DMS153 treated with DMSO at 0.1 percent for 48 hours (cell line): ENCODE measurements around the gene CLDN25.
A peak's percentile ranks its signal among the peaks of the same experiment; 100 is the strongest.
"Not testable (repeated sequence)": the region's sequence is repeated elsewhere in the genome, so short reads cannot be mapped to it uniquely, and the experiment has no call there.

Experiments used
- DNase-seq: peaks from one replicate; lab custom pipeline; 2025; ENCODE audit not compliant: unreplicated experiment; lab: John Stamatoyannopoulos, UW

The CLDN25 gene

GRCh38 chr11:113779496-113779895, at the start of gene CLDN25:
Gene CLDN25, plus strand, starts transcription at chr11:113779796. Its CDS starts 0 bp downstream, at chr11:113779796.
- DNase-seq = no peak

- DNase-seq = peak; percentile 6
These were observed 48.5 kb upstream of the CLDN25 start for GRCh38 chr11:113730887-113731726.

- no peak for DNase-seq
These were observed 47.5 kb upstream of the CLDN25 start for GRCh38 chr11:113732092-113732491.

DNA sequence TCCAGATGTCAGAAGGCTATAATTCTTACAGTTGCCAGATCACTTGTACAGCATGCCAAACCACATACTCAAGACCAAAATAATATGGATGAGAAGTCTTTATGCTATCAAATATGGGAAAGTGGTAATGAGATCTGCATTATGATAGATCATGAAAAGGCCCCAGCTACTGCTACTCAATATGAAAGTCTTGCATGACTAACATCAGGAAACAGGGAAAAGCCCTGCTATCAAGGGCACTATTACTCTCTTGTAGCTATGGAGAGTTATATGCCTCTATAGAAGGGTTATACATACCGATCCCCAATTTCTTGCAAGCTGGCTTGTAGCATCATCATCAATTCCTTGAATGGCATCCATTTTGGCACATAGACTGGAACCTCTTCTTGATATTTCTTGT, 43.3 kb upstream of the CLDN25 start:
- no peak for DNase-seq

DNA sequence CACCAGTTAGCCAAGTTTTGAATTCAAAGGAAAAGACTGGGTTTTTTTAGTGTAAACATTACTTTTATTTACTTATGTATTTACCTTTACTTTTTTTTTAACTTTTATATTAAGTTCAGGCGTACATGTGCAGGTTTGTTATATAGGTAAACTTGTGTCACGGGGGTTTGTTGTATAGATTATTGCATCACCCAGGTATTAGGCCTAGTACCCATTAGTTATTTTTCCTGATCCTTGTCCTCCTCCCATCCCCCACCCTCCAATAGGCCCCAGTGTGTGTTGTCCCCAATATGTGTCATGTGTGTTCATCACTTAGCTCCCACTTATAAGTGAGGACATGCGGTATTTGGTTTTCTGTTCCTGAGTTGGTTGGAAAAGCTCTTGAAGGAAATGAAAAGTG, 26.7 kb upstream of the CLDN25 start:
- no peak for DNase-seq

DNA sequence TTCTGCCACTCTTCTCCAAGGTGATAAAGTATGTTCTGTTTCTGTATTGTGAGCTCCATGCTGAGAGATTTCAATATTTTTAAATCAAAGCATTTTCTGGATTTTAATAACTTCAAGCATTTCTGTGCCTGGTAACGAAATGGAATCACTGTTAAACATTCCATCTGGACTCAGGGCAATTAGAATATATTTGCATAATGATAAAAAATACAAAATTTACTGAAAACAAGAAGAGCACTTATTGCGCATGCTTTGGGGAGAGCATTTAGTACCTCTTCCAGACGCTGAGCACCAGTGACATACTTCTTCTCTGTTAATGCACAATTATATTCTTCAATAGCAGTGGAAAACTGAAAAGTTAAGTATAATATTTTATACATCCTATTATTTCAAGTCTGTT, 19.4 kb upstream of the CLDN25 start:
- DNase-seq = no peak

- DNase-seq = not testable (repeated sequence)
These were observed 16.6 kb upstream of the CLDN25 start for GRCh38 chr11:113763040-113763439.

- no peak for DNase-seq
These were observed 14.9 kb upstream of the CLDN25 start for GRCh38 chr11:113764527-113765219.

- DNase-seq = no peak
These were observed 7.6 kb upstream of the CLDN25 start for GRCh38 chr11:113771964-113772363.

- no peak for DNase-seq
These were observed 6.5 kb upstream of the CLDN25 start for GRCh38 chr11:113773092-113773415.

DNA sequence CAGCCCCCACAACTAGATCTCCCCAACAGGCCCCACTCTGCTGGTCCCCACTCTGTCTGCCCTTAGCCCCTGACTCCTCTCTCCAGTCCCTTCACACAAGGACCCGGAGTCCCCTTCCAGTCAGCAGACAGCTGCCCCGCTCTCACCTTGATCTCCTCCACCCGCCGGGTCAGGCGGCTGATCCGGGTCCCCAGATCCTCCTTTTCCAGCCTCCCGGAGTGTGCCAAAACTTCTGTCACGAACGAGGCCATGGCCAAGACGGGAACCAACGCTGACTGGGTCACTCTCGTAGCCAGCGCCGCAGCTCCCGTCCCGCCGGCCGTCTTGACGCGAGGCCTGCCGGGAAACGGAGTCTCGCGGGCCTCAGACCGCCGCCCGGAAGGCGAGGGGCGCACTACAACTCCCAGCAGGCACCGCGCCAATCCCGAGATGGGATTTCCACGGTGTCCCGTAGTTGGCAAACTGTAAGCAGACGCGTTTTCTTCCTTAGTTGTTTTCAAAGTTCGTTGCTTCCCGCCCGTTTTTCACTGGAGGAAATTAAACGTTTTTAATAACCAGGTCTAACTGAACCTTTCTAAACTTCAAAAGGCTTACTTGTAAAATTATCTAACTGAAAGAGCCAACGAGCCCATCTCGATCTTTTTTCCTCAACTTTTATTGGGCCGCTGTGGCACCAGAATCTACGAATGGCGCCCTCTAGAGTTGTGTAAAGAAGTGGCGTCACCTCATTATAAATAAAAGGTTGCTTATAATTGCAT, 6.0 kb upstream of the CLDN25 start, which contains the start of gene ZW10:
TSS of gene ZW10 (minus strand) at position 277 of the 758 bp plus-strand sequence. CDS start at position 251, 26 bp downstream.
- peak; percentile 91 for DNase-seq

- no peak for DNase-seq
These were observed 5.5 kb upstream of the CLDN25 start for GRCh38 chr11:113774174-113774503.

GRCh38 chr11:113778111-113778910, 1.3 kb upstream of the CLDN25 start:
- no peak for DNase-seq

GRCh38 chr11:113781682-113782081, 2.1 kb downstream of the CLDN25 start:
- DNase-seq = no peak

GRCh38 chr11:113782134-113782533, 2.5 kb downstream of the CLDN25 start:
- no peak for DNase-seq

GRCh38 chr11:113789016-113789415, 9.4 kb downstream of the CLDN25 start:
- DNase-seq = not testable (repeated sequence)

- no peak for DNase-seq
These were observed 10.2 kb downstream of the CLDN25 start for GRCh38 chr11:113789675-113790320.

GRCh38 chr11:113796663-113797259, 17.2 kb downstream of the CLDN25 start:
- peak; percentile 9 for DNase-seq

DNA sequence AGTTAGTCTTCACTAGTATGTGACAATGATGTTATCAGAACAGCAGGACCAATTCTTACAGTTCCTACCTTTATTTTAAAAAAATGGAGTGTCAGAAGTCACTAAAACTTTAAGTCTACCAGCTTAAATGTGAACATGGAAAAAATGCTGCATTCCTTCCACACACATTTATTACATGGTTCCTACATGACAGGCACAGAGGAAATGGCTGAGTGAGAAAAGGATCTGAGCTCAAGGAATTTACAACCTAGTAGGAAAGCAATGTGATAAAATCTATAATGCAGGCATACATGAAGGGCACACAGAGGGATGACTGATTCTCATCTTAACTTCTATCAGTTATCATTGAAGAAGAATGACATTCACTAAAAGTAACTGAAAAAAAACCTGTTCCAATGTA, 23.0 kb downstream of the CLDN25 start:
- no peak for DNase-seq

DNA sequence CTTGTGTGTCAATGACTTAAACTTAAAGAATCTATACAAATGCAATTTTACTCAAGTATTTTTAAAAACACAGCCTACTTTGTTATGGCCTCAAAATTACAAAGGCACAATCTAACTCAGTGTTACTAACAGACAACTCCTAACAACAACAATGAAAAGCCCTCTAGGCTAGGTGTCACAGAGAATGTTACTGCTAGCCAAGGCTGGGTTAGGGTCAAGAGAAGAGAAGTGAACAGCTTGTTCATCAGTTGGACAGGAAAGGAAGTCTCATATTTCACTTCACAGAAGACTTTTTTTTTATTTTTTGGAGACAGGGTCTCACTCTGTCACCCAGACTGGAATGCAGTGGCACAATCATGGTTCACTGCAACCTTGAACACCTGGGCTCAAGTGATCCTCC, 26.0 kb downstream of the CLDN25 start:
- no peak for DNase-seq
